AG09309 (cell line): Measurements from ENCODE around the gene ZNF138.
"Not testable (repeated sequence)": the region's sequence is repeated elsewhere in the genome, so short reads cannot be mapped to it uniquely, and the experiment has no call there.

ENCODE experiments used
- DNase-seq: peaks from one replicate; pipeline ENCODE4 v3.0.0-alpha.2; 2010; ENCODE audit warnings: low read depth
- H3K4me3 ChIP-seq: 2 replicates; pipeline ENCODE4 v1.5.1; 2011; ENCODE audit warnings: mild to moderate bottlenecking, low read depth, low read length, moderate library complexity; ENCODE audit not compliant: control insufficient read depth
- TF ChIP-seq, protein P1 (sequence below): IDR thresholded peaks from 2 replicates; pipeline ENCODE4 v1.5.1; 2011; ENCODE audit warnings: mild to moderate bottlenecking, low read depth, low read length, inconsistent platforms; ENCODE audit not compliant: insufficient read depth, control insufficient read depth; ENCODE audit errors: missing control alignments

ZNF138 gene

DNA sequence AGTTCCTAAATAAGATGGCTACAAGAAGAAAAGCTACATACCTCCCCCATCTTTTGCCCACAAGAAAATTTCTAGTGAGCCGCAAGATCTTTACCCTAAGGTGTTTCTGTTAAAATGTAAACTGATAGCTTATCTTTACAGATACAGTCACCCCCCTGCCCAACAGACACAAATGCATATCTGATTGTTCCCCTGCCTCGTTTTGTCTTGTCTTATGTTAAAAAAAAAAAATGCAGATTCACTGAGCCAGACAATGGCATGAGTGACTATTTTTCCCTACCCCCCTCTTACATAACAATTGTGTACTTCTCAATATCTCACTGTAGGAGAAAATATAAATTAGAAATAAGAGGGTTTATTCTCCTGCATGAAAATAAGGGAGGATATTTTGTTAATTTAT, 8.5 kb downstream of the ZNF138 start:
- TF ChIP-seq, protein P1, sequence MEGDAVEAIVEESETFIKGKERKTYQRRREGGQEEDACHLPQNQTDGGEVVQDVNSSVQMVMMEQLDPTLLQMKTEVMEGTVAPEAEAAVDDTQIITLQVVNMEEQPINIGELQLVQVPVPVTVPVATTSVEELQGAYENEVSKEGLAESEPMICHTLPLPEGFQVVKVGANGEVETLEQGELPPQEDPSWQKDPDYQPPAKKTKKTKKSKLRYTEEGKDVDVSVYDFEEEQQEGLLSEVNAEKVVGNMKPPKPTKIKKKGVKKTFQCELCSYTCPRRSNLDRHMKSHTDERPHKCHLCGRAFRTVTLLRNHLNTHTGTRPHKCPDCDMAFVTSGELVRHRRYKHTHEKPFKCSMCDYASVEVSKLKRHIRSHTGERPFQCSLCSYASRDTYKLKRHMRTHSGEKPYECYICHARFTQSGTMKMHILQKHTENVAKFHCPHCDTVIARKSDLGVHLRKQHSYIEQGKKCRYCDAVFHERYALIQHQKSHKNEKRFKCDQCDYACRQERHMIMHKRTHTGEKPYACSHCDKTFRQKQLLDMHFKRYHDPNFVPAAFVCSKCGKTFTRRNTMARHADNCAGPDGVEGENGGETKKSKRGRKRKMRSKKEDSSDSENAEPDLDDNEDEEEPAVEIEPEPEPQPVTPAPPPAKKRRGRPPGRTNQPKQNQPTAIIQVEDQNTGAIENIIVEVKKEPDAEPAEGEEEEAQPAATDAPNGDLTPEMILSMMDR: no peak
- no peak for DNase-seq

DNA sequence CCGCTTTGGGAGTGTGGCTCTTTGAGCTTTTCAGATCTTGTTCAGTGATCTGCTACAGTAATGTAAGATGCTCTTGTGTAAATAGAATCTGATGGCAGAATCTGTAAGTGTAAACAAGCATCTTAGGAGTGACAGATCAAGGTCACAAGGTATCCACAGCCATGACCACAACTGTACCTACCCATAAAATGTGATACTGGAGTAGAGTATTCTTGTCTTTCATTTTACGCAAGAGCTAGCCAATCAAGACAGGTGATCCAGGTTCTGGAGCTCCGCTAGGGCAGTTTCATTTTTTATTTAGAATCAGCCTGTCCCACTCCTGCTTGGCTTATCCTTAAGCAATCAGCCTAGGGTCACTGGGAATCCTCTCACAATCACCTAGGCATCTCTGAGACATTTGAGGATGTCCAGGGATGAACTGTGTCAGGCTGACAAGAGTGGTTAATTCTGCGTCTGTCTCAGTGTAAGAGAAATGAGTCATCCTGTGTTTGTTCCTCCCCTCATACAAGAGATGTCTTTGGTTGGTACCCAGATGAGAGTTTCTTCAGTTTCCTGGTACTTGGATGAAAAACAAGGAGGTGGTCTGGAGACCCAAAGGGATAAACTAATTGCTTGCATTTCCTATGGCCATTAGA, 13.6 kb downstream of the ZNF138 start:
- no peak overlapping the region for H3K4me3 ChIP-seq
- TF ChIP-seq, protein P1: no peak
- DNase-seq: no peak

More for the DNA sequence above, 8.5 kb downstream of the ZNF138 start:
- H3K4me3 ChIP-seq: no peak overlapping the region

DNA sequence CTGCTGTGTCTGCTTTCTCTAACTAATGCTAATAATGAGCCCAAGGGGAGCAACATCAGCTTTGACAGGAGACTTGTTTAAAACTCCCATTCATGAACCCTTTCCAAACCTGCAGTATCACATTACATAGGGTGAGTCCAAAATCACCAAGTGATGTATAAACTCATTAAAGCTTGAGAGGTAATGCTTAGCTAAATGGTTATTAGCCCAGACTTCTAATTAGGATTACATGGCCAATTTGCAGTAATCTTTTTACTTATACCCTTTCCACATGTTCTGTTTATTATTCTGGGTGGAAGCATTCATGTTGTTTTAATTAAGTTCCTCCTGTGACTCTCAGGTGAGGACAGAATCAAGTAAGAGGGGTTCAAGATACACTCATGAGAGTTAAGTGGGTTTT, 17.5 kb downstream of the ZNF138 start:
- TF ChIP-seq, protein P1: no peak
- H3K4me3 ChIP-seq: no peak overlapping the region
- no peak for DNase-seq

DNA sequence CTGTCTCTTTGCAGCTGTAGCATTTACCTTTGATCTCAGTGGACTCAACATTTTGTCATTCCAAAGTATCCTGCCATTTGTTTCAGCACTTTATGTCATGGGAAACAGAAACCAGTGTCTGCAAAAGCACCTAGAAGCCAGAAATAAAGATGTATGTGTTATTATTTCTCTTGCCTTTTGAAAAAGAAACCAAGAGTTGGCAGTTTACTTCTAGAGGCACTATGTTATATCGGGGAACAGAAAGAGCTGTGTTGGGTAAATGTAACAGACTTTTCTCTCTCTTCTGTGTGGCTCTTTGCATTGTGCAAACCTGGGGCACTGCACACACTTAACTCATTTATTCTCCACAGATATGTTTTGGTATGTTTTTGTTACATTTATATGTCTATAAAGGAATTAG, 36.7 kb downstream of the ZNF138 start:
- H3K4me3 ChIP-seq: no peak overlapping the region
- TF ChIP-seq, protein P1: no peak
- no peak for DNase-seq

DNA sequence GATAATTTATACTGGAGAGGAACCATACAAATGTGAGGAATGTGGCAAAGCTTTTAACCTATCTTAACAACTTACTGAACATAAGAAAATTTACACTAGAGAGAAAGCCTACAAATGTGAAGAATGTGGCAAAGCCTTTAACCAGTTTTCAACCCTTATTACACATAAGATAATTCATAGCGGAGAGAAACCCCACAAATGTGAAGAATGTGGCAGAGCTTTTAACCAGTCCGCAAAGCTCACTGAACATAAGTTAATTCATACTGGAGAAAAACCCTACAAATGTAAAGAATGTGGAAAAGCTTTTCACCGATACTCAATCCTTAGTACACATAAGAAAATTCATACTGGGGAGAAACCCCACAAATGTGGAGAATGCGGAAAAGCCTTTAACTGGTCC, 37.9 kb downstream of the ZNF138 start:
- TF ChIP-seq, protein P1: no peak
- H3K4me3 ChIP-seq: no peak overlapping the region
- DNase-seq: no peak

DNA sequence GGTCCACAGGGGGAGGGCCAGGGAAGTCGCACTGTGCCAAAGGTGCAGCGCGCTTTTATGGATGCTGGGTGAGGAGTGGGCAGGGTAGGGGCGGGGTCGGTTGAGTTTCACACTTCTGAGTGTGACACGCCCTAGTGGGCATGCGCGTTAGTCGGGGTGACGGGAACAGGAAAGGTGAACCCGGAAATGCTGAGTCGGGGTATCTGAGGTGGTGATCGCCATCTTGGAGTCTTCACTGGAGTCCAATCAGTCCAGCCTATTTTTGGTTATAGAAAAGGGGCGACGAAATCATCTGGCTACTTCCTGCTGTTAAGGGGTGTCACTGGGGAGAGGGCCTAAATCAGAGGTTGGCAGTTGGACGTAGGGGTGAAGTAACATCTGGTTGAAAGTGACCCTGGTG, 40.8 kb downstream of the ZNF138 start:
- no peak for DNase-seq
- TF ChIP-seq, protein P1: no peak
- no peak overlapping the region for H3K4me3 ChIP-seq

DNA sequence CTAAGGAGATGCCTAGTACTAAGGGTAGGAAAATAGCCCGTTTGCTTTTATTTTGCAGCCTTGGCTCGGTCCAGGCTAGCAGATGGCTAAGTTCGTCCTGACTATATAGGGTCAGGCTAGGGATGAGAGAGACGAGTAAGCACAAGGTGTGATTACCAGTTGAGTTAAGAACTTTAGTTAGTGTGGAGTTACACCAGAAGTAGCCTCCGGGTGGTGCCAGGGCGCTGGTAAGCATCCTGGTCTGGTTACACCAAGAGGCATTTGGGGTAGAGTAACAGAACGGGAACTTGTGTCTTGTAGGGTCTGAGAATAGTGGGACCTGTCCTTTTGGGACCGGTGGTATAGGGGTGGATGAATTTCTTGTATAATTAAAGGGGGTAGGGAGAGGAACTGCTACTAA, 41.6 kb downstream of the ZNF138 start:
- not testable (repeated sequence) for H3K4me3 ChIP-seq, DNase-seq

DNA sequence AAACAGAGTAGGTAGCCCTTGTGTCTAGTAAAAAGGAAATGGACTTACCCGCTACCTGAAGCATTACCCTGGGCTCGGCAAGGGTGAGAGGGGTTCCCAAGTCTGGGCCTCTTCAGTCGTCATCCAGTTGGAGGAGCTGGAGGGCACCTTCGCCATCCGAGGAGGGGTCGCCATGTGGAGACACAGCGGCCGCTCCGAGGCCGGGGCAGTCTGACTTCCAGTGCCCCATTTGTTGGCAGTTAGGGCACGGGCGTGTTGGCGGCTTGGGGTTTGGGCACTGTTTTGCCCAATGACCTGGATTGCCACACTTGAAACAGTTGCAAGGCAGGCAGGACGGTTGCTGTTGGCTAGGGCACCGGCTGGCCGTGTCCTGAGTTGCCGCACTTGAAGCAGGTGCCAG, 43.8 kb downstream of the ZNF138 start:
- H3K4me3 ChIP-seq, DNase-seq: not testable (repeated sequence)
